ENCODE measurements around the gene CLEC10A.
"Not testable (repeated sequence)": the region's sequence is repeated elsewhere in the genome, so short reads cannot be mapped to it uniquely, and the experiment has no call there.

CLEC10A gene

GRCh38 chr17:7079581-7080455 lies at the start of gene CLEC10A:
TSS of gene CLEC10A (minus strand) at chr17:7080251. CDS start at chr17:7078812, 1,439 bp downstream.
- no peak for DNase-seq

GRCh38 chr17:7129311-7129710 lies 49.3 kb upstream of the CLEC10A start:
- DNase-seq = no peak

- no peak for DNase-seq
Measured at GRCh38 chr17:7128160-7128559, 48.1 kb upstream of the CLEC10A start.

GRCh38 chr17:7127501-7127900 lies 47.5 kb upstream of the CLEC10A start:
- DNase-seq = not testable (repeated sequence)

- DNase-seq = not testable (repeated sequence)
Measured at GRCh38 chr17:7126386-7126785, 46.3 kb upstream of the CLEC10A start.

GRCh38 chr17:7124923-7125322 lies 44.9 kb upstream of the CLEC10A start:
- DNase-seq = no peak

GRCh38 chr17:7123844-7124243 lies 43.8 kb upstream of the CLEC10A start:
- no peak for DNase-seq

GRCh38 chr17:7122381-7122780 lies 42.3 kb upstream of the CLEC10A start:
- DNase-seq = no peak

GRCh38 chr17:7120635-7121034 lies 40.6 kb upstream of the CLEC10A start:
- DNase-seq = not testable (repeated sequence)

- DNase-seq = no peak
Measured at GRCh38 chr17:7120123-7120522, 40.1 kb upstream of the CLEC10A start.

GRCh38 chr17:7119314-7119713 lies 39.3 kb upstream of the CLEC10A start:
- DNase-seq = no peak

GRCh38 chr17:7114875-7115614 lies 35.0 kb upstream of the CLEC10A start:
- DNase-seq = no peak

GRCh38 chr17:7114241-7114874 lies 34.3 kb upstream of the CLEC10A start, which contains the start of gene ASGR2:
TSS of gene ASGR2 (minus strand) at chr17:7114822. CDS start at chr17:7114240, 582 bp downstream.
- no peak for DNase-seq

GRCh38 chr17:7113273-7114071 lies 33.4 kb upstream of the CLEC10A start:
- no peak for DNase-seq

- DNase-seq = no peak
Measured at GRCh38 chr17:7112510-7113108, 32.6 kb upstream of the CLEC10A start.

- DNase-seq = no peak
Measured at GRCh38 chr17:7111784-7112509, 31.9 kb upstream of the CLEC10A start.

GRCh38 chr17:7110617-7111306 lies 30.7 kb upstream of the CLEC10A start:
- no peak for DNase-seq

- no peak for DNase-seq
Measured at GRCh38 chr17:7109461-7110322, 29.6 kb upstream of the CLEC10A start.

GRCh38 chr17:7108981-7109380 lies 28.9 kb upstream of the CLEC10A start:
- no peak for DNase-seq

GRCh38 chr17:7108560-7108925 lies 28.5 kb upstream of the CLEC10A start:
- no peak for DNase-seq
